Measurements from ENCODE around the gene RARS2. TPM values are rescaled to one million over a fixed set of nuclear protein-coding genes. Genes with fewer than 3 reads are reported as not detected.

The RARS2 gene
- total and polyA plus RNA-seq, 2 donors (not counting 3 experiments of a cell fraction or from before 2014, with no cell fraction given): 7.4 to 33.7 TPM

GRCh38 chr6:87637106-87637505 lies 47.3 kb upstream of the RARS2 start:
- no peak overlapping the region for H2AFZ ChIP-seq (ENCODE audit: low read depth, low read length)
- H3K9ac ChIP-seq (replicated peaks; ENCODE audit: extremely low read depth, insufficient read depth, low read length): no peak overlapping the region
- H3K4me1 ChIP-seq (ENCODE audit: control insufficient read depth, extremely low read depth, insufficient read depth, low read length): no peaks in the 10 kb centered on the region
- no peak overlapping the region for H3K4me3 ChIP-seq (replicated peaks in 1 of 3; ENCODE audit: insufficient read depth in 1 of 3, low read depth in 1 of 3, low read length in 3 of 3)
- no TSS peak for BruUV-seq (replicated peaks)
- dilution Hi-C loops (cut with MboI; ENCODE audit: extremely low pct_ligation_motif_present, low sequenced_read_pairs) (no loop called here), intact Hi-C loops (cut with micrococcal nuclease) (no loop called here)
- FAIRE-seq (no peak), DNase-seq (ENCODE audit: low read depth, low spot score) (no peak)
- H4K20me1 ChIP-seq (replicated peaks; ENCODE audit: control insufficient read depth, extremely low read depth, insufficient read depth, low read length): no peaks in the 10 kb centered on the region
- H3K27me3 ChIP-seq (ENCODE audit: control insufficient read depth in 2 of 2, insufficient read depth in 2 of 2, low read length in 2 of 2): no peaks in the 10 kb centered on the region
- no peak overlapping the region for H3K4me2 ChIP-seq (ENCODE audit: insufficient read depth, low read length)
- CTCF ChIA-PET: interaction anchor here (1.1 to 1.5 kb wide), 2 partner anchors 9 to 15 kb away, joined by 3 to 8 read pairs; no protein-coding TSS in a partner anchor
- H3K9me3 ChIP-seq (replicated peaks; ENCODE audit: control insufficient read depth, insufficient read depth, low read length): no peaks in the 10 kb centered on the region
- no peaks in the 10 kb centered on the region for H3K79me2 ChIP-seq (ENCODE audit: control insufficient read depth, insufficient read depth, low read length)
- H3K27ac ChIP-seq (ENCODE audit: insufficient read depth, low read depth, low read length): no peak overlapping the region
- no peaks in the 10 kb centered on the region for H3K9me1 ChIP-seq (replicated peaks; ENCODE audit: control insufficient read depth, extremely low read depth, insufficient read depth, low read length)
- H3K36me3 ChIP-seq (ENCODE audit: control insufficient read depth in 2 of 2, extremely low read depth in 1 of 2, insufficient read depth in 2 of 2, low read length in 2 of 2): no peaks in the 10 kb centered on the region
- POLR2A ChIA-PET: no interaction called here
- TF ChIP-seq EZH2 (IDR thresholded peaks at IDR 0.05; ENCODE audit: borderline replicate concordance, low read depth, low read length, severe bottlenecking) (no peak), GATA2 (IDR thresholded peaks at IDR 0.05; ENCODE audit: insufficient read depth, insufficient read length, low read depth, low read length) (no peak), FOS (IDR thresholded peaks at IDR 0.05; ENCODE audit: borderline replicate concordance, insufficient read depth, low read length) (no peak), CTCF (IDR thresholded peaks at IDR 0.05; ENCODE audit: extremely low read depth in 1 of 2, insufficient read depth in 1 of 2, low read depth in 1 of 2, low read length in 2 of 2) (no peak), POLR2A (IDR thresholded peaks at IDR 0.05; ENCODE audit: low read depth, low read length) (no peak), MYC (IDR thresholded peaks at IDR 0.05; ENCODE audit: low read depth, low read length) (no peak), POLR2AphosphoS5 (IDR thresholded peaks at IDR 0.05; ENCODE audit: insufficient read depth, low read depth, low read length) (no peak), MAX (IDR thresholded peaks at IDR 0.05; ENCODE audit: insufficient read depth, insufficient read length) (no peak), JUN (IDR thresholded peaks at IDR 0.05; ENCODE audit: borderline replicate concordance, insufficient read depth, insufficient read length, low read depth) (no peak)
